ENCODE measurements around the gene RPN1.
"Not testable (repeated sequence)": the region's sequence is repeated elsewhere in the genome, so short reads cannot be mapped to it uniquely, and the experiment has no call there.

Gene RPN1

GRCh38 chr3:128650096-128651050 lies at the start of gene RPN1:
RPN1 (minus strand) TSS chr3:128650818; CDS start chr3:128650800, 18 bp downstream.
- peak; percentile 97 for DNase-seq (ENCODE audit: low spot score)

- peak; percentile 78 for DNase-seq (ENCODE audit: low spot score)
Observed at GRCh38 chr3:128698211-128699047, 47.8 kb upstream of the RPN1 start.

- no peak for DNase-seq (ENCODE audit: low spot score)
Observed at GRCh38 chr3:128697341-128697740, 46.7 kb upstream of the RPN1 start.

GRCh38 chr3:128693696-128694095 lies 43.1 kb upstream of the RPN1 start:
- no peak for DNase-seq (ENCODE audit: low spot score)

GRCh38 chr3:128689060-128689459 lies 38.4 kb upstream of the RPN1 start:
- DNase-seq (ENCODE audit: low spot score): no peak

- DNase-seq (ENCODE audit: low spot score): no peak
Observed at GRCh38 chr3:128686465-128686864, 35.8 kb upstream of the RPN1 start.

GRCh38 chr3:128684986-128685726 lies 34.5 kb upstream of the RPN1 start:
- no peak for DNase-seq (ENCODE audit: low spot score)

GRCh38 chr3:128683957-128684356 lies 33.3 kb upstream of the RPN1 start:
- DNase-seq (ENCODE audit: low spot score): no peak

- no peak for DNase-seq (ENCODE audit: low spot score)
Observed at GRCh38 chr3:128681369-128681829, 30.8 kb upstream of the RPN1 start.

- DNase-seq (ENCODE audit: low spot score): peak; percentile 97
Observed at GRCh38 chr3:128680603-128681368, 30.2 kb upstream of the RPN1 start.

- no peak for DNase-seq (ENCODE audit: low spot score)
Observed at GRCh38 chr3:128679338-128679737, 28.7 kb upstream of the RPN1 start.

GRCh38 chr3:128675802-128676201 lies 25.2 kb upstream of the RPN1 start:
- DNase-seq (ENCODE audit: low spot score): not testable (repeated sequence)

GRCh38 chr3:128674161-128674784 lies 23.7 kb upstream of the RPN1 start:
- DNase-seq (ENCODE audit: low spot score): no peak

- no peak for DNase-seq (ENCODE audit: low spot score)
Observed at GRCh38 chr3:128667641-128668040, 17.0 kb upstream of the RPN1 start.

GRCh38 chr3:128665362-128666021 lies 14.9 kb upstream of the RPN1 start:
- no peak for DNase-seq (ENCODE audit: low spot score)

GRCh38 chr3:128663151-128663550 lies 12.5 kb upstream of the RPN1 start:
- DNase-seq (ENCODE audit: low spot score): peak; percentile 23

GRCh38 chr3:128655531-128655930 lies 4.9 kb upstream of the RPN1 start:
- DNase-seq (ENCODE audit: low spot score): no peak

GRCh38 chr3:128653993-128654805 lies 3.6 kb upstream of the RPN1 start:
- not testable (repeated sequence) for DNase-seq (ENCODE audit: low spot score)

GRCh38 chr3:128653383-128653992 lies 2.9 kb upstream of the RPN1 start:
- not testable (repeated sequence) for DNase-seq (ENCODE audit: low spot score)
